Measurements from ENCODE around the gene NAGLU. TPM values are rescaled to one million over a fixed set of nuclear protein-coding genes. Genes with fewer than 3 reads are reported as not detected.

NAGLU gene
- total RNA-seq, 2 experiments from 2014 or later = 7.8 TPM

GRCh38 chr17:42521036-42521435, 15.0 kb upstream of the NAGLU start:
- H3K4me3 Mint-ChIP-seq = no peak overlapping the region
- Histone ChIP-seq H3K27me3 (ENCODE audit: control insufficient read depth in 1 of 2, insufficient read depth in 2 of 2, low read length in 2 of 2) (no peaks in the 10 kb centered on the region), H3K9me3 (ENCODE audit: control insufficient read depth in 1 of 2, insufficient read depth in 1 of 2, low read length in 2 of 2) (no peaks in the 10 kb centered on the region), H3K36me3 (ENCODE audit: insufficient read depth, low read length) (peaks cover 7% of the 10 kb centered on the region), H3K4me1 (ENCODE audit: insufficient read depth, low read length) (peaks cover 6% of the 10 kb centered on the region), H3K27ac (ENCODE audit: low read depth in 1 of 2, low read length in 2 of 2) (no peak overlapping the region), H3K4me3 (ENCODE audit: low read length) (no peak overlapping the region)
- H3K27me3 Mint-ChIP-seq = peaks cover 3% of the 10 kb centered on the region
- peaks cover 4% of the 10 kb centered on the region for H3K36me3 Mint-ChIP-seq (ENCODE audit: low read depth)
- intact Hi-C loops (cut with DNase I, micrococcal nuclease) = no loop called here
- no peak for TF ChIP-seq CTCF (IDR thresholded peaks at IDR 0.05)
- DNase-seq (no peak), ATAC-seq (ENCODE audit: poor library complexity) (no peak)
- POLR2A ChIA-PET = interaction anchor here (1.4 kb wide), 1 partner anchor 133 kb away, joined by 4 read pairs; the partner anchor contains the start of gene STAT3
- peaks cover 8% of the 10 kb centered on the region for H3K4me1 Mint-ChIP-seq (ENCODE audit: low read depth)
- CTCF ChIA-PET = no interaction called here
- no peak overlapping the region for H3K27ac Mint-ChIP-seq
- no peaks in the 10 kb centered on the region for H3K9me3 Mint-ChIP-seq

- Histone ChIP-seq H3K27me3 (ENCODE audit: control insufficient read depth in 1 of 2, insufficient read depth in 2 of 2, low read length in 2 of 2) (no peaks in the 10 kb centered on the region), H3K4me3 (ENCODE audit: low read length) (no peak overlapping the region), H3K4me1 (ENCODE audit: insufficient read depth, low read length) (peaks cover 6% of the 10 kb centered on the region), H3K27ac (ENCODE audit: low read depth in 1 of 2, low read length in 2 of 2) (no peak overlapping the region), H3K9me3 (ENCODE audit: control insufficient read depth in 1 of 2, insufficient read depth in 1 of 2, low read length in 2 of 2) (no peaks in the 10 kb centered on the region), H3K36me3 (ENCODE audit: insufficient read depth, low read length) (peaks cover 7% of the 10 kb centered on the region)
- no peak for ATAC-seq (ENCODE audit: poor library complexity)
- no peak for TF ChIP-seq CTCF (IDR thresholded peaks at IDR 0.05)
- H3K27ac Mint-ChIP-seq = no peak overlapping the region
- no peak for DNase-seq
- H3K9me3 Mint-ChIP-seq = no peaks in the 10 kb centered on the region
- ChIA-PET CTCF (no interaction called here), POLR2A (no interaction called here)
- H3K4me1 Mint-ChIP-seq (ENCODE audit: low read depth) = peaks cover 8% of the 10 kb centered on the region
- H3K27me3 Mint-ChIP-seq = peaks cover 3% of the 10 kb centered on the region
- no peak overlapping the region for H3K4me3 Mint-ChIP-seq
- peaks cover 4% of the 10 kb centered on the region for H3K36me3 Mint-ChIP-seq (ENCODE audit: low read depth)
- intact Hi-C loops (cut with DNase I, micrococcal nuclease) = no loop called here
Observed at GRCh38 chr17:42521666-42522262, 14.3 kb upstream of the NAGLU start.

- Histone ChIP-seq H3K27ac (ENCODE audit: low read depth in 1 of 2, low read length in 2 of 2) (no peak overlapping the region), H3K4me1 (ENCODE audit: insufficient read depth, low read length) (peaks cover 8% of the 10 kb centered on the region), H3K9me3 (ENCODE audit: control insufficient read depth in 1 of 2, insufficient read depth in 1 of 2, low read length in 2 of 2) (no peaks in the 10 kb centered on the region), H3K4me3 (ENCODE audit: low read length) (no peak overlapping the region), H3K27me3 (ENCODE audit: control insufficient read depth in 1 of 2, insufficient read depth in 2 of 2, low read length in 2 of 2) (no peaks in the 10 kb centered on the region), H3K36me3 (ENCODE audit: insufficient read depth, low read length) (peaks cover 7% of the 10 kb centered on the region)
- intact Hi-C loops (cut with DNase I, micrococcal nuclease) = no loop called here
- H3K9me3 Mint-ChIP-seq = no peaks in the 10 kb centered on the region
- DNase-seq (no peak), ATAC-seq (ENCODE audit: poor library complexity) (no peak)
- no peak overlapping the region for H3K27ac Mint-ChIP-seq
- H3K36me3 Mint-ChIP-seq (ENCODE audit: low read depth) = peaks cover 3% of the 10 kb centered on the region
- POLR2A ChIA-PET = no interaction called here
- peaks cover 9% of the 10 kb centered on the region for H3K4me1 Mint-ChIP-seq (ENCODE audit: low read depth)
- CTCF ChIA-PET = no interaction called here
- TF ChIP-seq CTCF (IDR thresholded peaks at IDR 0.05) = no peak
- H3K4me3 Mint-ChIP-seq = no peak overlapping the region
- H3K27me3 Mint-ChIP-seq = peaks cover 3% of the 10 kb centered on the region
Observed at GRCh38 chr17:42522263-42522790, 13.7 kb upstream of the NAGLU start.
